Measurements from ENCODE around the gene POLL.

DNA sequence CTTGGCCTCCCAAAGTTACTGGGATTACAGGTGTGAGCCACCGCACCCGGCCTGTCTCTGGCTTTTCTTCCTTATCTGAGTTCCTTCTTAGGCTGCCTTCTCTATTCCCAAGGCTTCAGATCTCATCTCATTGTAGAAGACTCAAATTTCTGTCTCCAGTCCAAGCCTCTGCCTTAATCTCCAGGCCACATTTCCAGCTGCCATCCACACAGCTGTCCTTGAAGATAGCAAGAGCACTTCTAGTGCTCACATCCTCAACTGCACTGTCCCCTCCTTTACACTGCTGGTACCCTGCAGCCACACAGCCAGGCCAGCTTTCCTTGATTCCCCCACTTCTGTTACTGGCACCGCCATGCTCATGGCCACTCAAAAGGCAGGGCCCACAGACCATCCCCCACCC lies 35.6 kb downstream of the POLL start:
- no peak for TF ChIP-seq MTA3 (IDR thresholded peaks at IDR 0.05; ENCODE audit: borderline replicate concordance, low read length)
- TF ChIP-seq POLR2A (IDR thresholded peaks at IDR 0.05; ENCODE audit: low read depth, low read length): no peak
- TF ChIP-seq, protein P1, sequence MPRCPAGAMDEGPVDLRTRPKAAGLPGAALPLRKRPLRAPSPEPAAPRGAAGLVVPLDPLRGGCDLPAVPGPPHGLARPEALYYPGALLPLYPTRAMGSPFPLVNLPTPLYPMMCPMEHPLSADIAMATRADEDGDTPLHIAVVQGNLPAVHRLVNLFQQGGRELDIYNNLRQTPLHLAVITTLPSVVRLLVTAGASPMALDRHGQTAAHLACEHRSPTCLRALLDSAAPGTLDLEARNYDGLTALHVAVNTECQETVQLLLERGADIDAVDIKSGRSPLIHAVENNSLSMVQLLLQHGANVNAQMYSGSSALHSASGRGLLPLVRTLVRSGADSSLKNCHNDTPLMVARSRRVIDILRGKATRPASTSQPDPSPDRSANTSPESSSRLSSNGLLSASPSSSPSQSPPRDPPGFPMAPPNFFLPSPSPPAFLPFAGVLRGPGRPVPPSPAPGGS (IDR thresholded peaks at IDR 0.05; ENCODE audit: borderline replicate concordance, insufficient read depth, low read depth, low read length, poor library complexity, severe bottlenecking): no peak
- TF ChIP-seq ATF7 (IDR thresholded peaks at IDR 0.05; ENCODE audit: low read depth): no peak

Measured in GM12878 (cell line).